ENCODE data around the gene ATOH8.

Gene ATOH8

GRCh38 chr2:85718885-85719492 is 34.8 kb upstream of the ATOH8 start:
- DNase-seq = no peak

- DNase-seq = no peak
Observed at GRCh38 chr2:85719609-85720240, 34.1 kb upstream of the ATOH8 start.

DNA sequence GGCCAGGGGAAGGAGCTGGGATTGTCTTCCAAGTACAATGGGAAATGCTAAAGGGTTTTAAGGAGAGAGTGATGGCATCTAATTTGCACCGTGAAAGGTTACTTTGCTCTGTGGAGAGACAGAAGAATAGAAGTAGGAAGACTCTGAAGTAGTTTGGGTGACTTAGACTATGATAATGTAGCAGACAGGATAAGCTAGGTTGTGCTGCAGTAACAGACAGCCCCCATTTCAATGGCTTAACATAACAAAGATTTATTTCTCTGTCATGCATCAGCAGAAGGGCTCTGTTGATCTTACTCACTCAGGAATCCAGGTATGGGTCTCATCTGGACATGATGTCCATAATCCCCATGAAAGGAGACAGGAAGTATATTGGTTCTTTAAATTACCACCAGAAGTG is 33.3 kb upstream of the ATOH8 start:
- DNase-seq = no peak

GRCh38 chr2:85721641-85722040 is 32.1 kb upstream of the ATOH8 start:
- no peak for DNase-seq

GRCh38 chr2:85722519-85722918 is 31.3 kb upstream of the ATOH8 start:
- no peak for DNase-seq

DNA sequence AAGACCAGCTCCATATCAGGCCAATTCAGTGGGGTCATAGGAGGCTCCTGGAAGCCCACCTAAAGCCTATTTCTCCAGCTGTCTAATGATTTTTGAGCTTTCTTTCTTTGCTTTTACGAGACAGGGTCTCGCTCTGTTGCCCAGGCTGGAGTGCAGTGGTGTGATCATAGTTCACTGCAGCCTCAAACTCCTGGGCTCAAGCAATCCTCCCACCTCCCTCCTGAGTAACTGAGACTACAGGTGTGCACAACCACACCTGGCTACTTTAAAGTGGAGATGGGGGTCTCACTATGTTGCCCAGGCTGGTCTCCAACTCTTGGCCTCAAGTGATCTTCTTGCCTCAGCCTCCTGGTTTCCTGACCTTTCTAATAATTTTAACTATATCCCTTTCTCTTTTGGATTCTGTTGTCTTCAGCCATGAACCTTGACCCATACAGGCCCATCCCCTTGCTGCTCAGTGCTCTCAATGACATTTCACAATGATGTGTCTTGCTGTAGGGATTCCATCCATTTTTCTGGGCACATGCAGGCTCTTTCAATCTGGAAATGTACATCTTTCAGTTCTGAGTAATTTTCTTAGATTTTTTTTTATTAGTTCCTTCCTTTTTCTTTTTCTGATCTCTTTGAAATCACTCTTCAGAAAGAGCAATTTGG is 30.0 kb upstream of the ATOH8 start:
- DNase-seq = no peak

DNA sequence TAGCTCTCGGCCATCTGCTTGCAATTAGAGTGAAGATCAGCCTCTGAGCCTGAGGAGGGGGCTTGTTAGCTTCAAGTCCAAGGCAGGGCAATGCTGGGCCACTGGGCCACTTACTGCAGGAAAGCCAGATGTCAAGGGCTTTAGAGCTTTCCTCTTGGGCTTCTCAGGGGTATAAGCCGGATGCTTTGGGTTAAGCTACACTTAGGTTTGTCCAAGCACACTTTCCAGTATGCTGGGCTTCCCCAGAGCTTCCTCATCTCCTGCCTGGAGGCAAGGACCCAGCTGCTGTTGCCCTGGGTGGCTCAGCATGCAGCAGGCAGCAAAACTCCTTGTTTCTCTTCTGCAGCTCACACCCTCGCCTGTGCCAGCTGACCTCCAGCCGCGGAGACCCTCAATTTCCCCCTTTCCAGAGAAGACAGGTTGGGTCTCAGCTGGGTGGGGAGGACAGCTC is 29.0 kb upstream of the ATOH8 start:
- no peak for DNase-seq

DNA sequence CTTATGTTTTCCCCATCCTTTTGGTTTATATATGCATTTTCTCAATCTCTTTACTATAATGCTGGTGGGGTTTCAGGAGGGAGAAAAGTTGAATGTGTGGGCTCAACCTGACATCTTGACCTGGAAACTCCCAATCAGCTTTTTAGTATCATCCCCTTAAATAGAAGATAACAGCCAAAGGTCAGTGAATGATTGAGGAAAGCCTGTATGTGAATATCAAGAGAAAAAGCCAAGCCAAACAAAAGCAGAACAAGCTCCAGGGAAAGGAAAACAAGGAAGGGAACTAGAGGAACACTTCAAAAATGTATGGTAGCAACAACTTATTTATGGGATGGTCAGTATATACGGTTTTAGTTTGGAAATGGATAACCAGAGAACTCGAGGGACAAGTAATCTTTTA is 28.3 kb upstream of the ATOH8 start:
- no peak for DNase-seq

DNA sequence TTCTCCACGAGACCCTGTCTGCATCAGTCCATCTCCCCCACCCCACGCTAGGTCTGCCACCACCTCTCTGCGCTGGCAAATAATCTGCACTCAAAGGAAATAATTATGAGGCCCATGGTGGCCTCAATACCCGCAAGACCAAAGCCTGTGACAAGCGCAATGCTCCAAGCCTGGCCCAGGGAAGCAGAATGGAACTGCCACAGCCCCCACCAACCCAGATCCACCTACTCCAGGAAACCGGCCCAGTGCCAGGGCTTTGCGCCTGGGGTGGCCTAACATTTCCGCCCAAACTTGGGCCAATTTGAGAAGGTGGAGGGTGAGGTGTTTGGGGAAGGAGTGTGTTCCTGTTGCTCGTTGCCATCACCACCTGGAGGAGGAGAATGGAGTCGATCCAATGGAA is 26.0 kb upstream of the ATOH8 start:
- DNase-seq = no peak

- DNase-seq = no peak
Observed at GRCh38 chr2:85728342-85728741, 25.4 kb upstream of the ATOH8 start.

DNA sequence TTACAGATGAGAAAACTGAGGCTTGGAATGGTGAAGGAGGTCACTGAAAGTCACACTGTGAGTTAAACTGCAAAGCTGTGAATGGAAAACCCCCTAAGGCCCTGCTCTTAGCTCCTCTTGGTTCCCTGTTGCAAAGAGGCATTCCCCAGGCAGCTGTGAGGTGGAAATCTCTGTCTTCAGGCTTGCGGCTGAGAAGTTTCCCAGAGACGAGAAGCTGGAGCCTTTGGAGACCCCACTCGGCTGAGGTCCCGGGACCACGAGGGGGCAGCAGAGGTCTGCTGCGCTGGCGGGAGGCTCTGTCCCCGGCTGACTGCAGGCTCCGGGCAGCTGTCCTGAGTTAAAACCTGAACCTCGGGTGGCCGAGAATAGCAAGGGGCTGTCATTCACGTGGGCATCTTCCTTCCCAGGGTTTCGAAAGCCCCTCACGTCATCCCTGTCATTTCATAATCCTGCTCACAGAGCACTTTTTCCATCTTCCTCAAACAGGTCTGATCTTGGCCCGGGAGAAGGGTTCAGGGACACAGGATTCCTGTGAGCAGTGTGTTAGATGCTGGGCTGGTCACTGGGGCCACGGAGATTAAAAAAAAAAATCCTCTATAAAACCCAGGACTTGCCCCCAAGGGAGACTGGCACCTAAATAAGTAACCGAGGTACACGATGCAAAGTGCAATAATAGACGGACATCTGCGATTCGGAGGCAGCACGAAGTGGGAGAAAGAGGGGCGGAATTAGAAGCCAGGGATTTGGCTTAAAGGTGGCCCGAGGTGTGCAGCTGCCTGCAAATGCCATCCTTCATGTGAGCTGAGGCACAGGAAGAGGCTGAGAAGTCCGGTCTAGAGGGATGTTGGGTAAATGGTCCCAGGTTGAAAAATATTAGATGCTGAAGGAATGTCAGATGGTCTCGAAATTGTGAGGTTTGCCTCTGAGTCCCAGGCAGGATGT is 24.6 kb upstream of the ATOH8 start:
- DNase-seq = peak; percentile 81

- no peak for DNase-seq
Observed at GRCh38 chr2:85729825-85730510, 23.8 kb upstream of the ATOH8 start.

DNA sequence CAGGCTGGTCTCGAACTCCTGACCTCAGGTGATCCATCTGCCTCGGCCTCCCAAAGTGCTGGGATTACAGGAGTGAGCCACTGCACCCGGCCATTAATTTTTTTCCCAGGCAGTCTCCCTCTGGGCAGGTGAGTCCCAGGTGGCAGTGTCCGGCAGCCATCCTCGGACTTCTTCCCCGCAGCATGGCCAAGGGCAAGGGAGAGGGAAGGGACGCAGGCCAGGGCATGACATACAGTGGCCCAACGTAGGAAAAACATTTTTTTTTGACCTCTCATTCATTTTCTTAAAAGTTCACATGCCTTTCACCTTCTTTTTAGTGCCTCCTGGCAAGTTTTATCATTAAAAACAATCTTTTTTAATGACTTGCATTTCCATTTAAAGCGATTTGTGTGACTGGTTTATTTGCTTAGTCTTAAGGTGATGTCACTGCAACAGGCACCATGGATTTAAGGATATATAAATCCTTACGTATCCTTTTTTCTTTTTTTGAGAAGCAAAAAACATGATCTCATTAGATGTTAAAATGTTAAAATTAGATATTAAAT is 23.0 kb upstream of the ATOH8 start:
- no peak for DNase-seq

GRCh38 chr2:85731606-85732005 is 22.2 kb upstream of the ATOH8 start:
- no peak for DNase-seq

DNA sequence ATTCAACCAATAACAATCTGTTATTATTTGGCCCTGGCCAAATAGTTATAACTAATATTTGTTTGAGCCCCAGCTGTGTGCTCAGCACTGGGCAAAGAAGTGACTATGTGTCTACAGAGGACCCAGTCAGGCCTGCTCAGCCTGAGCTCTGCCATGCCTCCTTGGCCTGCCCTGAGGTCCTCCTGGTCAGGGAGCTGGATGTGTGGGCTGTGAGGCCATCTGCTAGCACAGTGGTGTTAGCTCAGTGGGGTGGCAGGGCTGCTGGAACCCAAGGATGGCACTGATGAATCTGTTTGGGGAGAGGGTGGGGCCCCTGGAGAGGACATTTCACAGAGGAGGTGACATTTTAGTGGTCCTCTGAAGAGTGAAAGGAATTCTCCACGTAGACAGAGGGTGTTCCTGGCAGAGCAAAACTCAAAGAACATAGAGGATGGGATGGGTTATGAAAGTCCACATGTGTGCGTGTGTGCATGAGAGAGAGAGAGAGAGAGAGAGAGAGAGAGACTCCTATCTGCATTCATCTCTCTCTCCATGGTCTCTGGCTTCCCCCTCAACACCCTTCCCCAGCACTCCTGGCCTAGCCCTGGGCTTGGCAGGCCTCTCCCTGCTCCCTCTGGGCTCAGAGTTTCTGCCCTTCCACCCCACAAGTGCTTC is 21.2 kb upstream of the ATOH8 start:
- DNase-seq = no peak

DNA sequence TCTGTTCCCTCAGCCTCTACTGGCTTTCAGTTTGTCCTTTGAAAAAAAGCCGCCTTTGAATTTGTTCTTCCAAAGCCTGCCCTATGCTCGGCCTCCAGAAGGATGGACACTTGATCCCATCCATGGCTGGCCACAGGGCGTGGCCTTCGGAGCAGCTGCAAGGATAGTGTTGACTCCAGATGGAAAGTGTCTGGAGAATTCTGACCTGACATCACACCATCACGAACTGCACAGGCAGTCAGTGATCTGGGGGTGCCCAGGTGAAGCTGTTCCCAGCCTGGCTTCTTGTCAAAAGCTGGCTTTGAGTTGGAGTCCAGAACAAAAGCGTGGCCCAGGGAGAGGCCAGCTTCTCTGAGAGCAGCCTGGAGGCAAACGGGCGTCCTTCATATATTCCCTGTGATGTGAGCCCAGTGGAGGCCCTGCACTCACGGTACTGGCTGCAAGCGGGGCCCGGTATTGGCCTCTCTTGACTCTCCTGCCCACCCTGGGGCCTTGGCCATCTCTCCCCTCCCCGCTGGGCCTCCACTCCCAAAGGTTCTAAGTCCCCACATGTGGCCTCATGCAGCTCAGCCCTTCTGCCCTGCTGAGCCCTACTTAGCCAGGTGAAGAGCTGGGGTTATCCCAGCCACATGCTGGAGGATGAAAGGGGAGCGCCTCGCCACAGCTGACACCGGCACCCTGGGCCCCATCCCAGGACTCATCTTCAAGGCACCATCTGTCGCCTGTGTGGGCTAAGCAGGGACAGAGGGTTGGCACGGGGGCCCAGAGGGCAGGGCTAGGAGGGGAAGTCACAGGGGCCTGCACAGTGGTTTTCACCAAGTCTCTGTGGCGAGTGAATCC is 20.4 kb upstream of the ATOH8 start:
- DNase-seq = no peak

- DNase-seq = no peak
Observed at GRCh38 chr2:85734015-85734414, 19.8 kb upstream of the ATOH8 start.

DNA sequence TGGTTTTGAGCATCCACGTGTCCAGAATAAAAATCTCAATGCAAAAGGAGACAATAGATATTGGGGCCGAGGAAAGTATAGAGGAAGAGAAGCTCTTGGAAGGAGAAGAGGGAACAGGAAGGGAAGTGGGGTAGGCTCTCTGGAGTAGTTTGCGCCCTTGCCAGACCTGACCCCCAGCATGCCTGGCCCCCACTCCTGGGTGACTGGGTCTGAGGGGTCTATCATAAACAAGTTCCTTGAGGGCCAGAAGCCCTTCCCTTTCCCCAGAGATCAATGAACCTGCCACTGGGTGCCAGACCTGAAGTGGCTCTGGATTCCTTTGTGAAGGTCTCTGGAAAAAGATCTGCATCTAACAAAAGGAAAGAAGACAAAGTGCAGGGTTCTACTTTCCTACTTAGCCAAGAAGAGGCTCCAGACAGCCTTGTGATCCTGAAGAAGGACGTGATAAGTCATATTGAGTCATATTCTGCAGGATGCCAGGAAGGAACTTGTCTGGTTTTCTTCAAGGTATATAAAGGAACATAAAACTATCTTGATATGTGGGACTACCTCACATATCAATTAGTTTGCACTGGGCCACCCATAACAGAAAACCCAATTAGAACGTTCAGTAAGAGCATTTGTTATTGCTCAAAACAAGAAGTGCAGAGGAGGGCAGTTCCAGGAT is 18.7 kb upstream of the ATOH8 start:
- DNase-seq = no peak

- no peak for DNase-seq
Observed at GRCh38 chr2:85735691-85736090, 18.1 kb upstream of the ATOH8 start.
